ENCODE measurements around the gene POLL. TPM values are rescaled to one million over a fixed set of nuclear protein-coding genes. Genes with fewer than 3 reads are reported as not detected.

The POLL gene
- total and polyA plus RNA-seq, 2 experiments from 2014 or later: 17.3 to 24.3 TPM

DNA sequence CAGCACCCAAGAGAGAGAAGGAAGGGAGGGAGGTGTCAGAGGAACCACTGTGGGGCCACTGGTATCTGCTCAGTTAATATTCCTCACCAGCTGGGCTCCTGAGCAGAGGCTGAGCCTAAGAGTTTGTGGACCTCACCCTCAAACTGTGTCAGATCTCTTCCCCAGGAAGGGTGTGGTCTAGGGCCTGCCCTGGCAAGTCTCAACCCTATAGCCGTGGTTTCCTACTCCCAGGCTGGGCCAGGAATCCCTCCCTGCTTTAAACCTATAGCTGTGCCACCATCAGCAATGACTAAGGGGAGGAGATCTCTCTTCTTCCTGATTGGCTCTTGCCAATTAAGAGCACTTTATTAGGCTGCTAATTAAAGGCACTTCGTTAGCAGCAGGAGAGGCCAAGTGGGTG, 29.9 kb downstream of the POLL start:
- H3K27ac Mint-ChIP-seq: 0 out of 2 replicates have a peak overlapping the region, but pooled peaks have one; percentile 67
- no peak overlapping the region for H3K4me3 Mint-ChIP-seq
- DNase-seq (ENCODE audit: low spot score) (no peak), ATAC-seq (peak; percentile 22)
- H3K4me3 ChIP-seq: no peak overlapping the region
- no peaks in the 10 kb centered on the region for H3K36me3 Mint-ChIP-seq (ENCODE audit: low read depth)
- no peak overlapping the region for H3K27ac ChIP-seq (ENCODE audit: low read depth)
- no peaks in the 10 kb centered on the region for H3K79me2 ChIP-seq (replicated peaks; ENCODE audit: insufficient read depth)
- no peaks in the 10 kb centered on the region; the same call in 2 of the 3 replicates for H3K9me3 Mint-ChIP-seq
- H3K9me2 ChIP-seq (ENCODE audit: insufficient read depth): no peaks in the 10 kb centered on the region
- H3K27me3 Mint-ChIP-seq (ENCODE audit: insufficient read depth, low read depth, poor library complexity): peaks cover 5% of the 10 kb centered on the region
- TF ChIP-seq CREB1 (CRISPR knock-in tag; IDR thresholded peaks at IDR 0.05; ENCODE audit: low read depth) (no peak), EZH2phosphoT487 (IDR thresholded peaks at IDR 0.05; ENCODE audit: unreplicated experiment) (no peak)
- TF ChIP-seq, protein P1, sequence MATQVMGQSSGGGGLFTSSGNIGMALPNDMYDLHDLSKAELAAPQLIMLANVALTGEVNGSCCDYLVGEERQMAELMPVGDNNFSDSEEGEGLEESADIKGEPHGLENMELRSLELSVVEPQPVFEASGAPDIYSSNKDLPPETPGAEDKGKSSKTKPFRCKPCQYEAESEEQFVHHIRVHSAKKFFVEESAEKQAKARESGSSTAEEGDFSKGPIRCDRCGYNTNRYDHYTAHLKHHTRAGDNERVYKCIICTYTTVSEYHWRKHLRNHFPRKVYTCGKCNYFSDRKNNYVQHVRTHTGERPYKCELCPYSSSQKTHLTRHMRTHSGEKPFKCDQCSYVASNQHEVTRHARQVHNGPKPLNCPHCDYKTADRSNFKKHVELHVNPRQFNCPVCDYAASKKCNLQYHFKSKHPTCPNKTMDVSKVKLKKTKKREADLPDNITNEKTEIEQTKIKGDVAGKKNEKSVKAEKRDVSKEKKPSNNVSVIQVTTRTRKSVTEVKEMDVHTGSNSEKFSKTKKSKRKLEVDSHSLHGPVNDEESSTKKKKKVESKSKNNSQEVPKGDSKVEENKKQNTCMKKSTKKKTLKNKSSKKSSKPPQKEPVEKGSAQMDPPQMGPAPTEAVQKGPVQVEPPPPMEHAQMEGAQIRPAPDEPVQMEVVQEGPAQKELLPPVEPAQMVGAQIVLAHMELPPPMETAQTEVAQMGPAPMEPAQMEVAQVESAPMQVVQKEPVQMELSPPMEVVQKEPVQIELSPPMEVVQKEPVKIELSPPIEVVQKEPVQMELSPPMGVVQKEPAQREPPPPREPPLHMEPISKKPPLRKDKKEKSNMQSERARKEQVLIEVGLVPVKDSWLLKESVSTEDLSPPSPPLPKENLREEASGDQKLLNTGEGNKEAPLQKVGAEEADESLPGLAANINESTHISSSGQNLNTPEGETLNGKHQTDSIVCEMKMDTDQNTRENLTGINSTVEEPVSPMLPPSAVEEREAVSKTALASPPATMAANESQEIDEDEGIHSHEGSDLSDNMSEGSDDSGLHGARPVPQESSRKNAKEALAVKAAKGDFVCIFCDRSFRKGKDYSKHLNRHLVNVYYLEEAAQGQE (IDR thresholded peaks at IDR 0.05; ENCODE audit: unreplicated experiment): no peak
- H3K4me1 Mint-ChIP-seq: peaks cover 2% of the 10 kb centered on the region; the same call in 2 of the 3 replicates
- H3K4me1 ChIP-seq (ENCODE audit: insufficient read depth): no peaks in the 10 kb centered on the region
- H3K36me3 ChIP-seq (ENCODE audit: insufficient read depth): no peaks in the 10 kb centered on the region
- no peaks in the 10 kb centered on the region for H4K20me1 ChIP-seq (replicated peaks; ENCODE audit: insufficient read depth)
- no peak overlapping the region for H2AFZ ChIP-seq
- H3K27me3 ChIP-seq (ENCODE audit: insufficient read depth): no peaks in the 10 kb centered on the region
- H3F3A ChIP-seq (replicated peaks; ENCODE audit: low read depth): no peaks in the 10 kb centered on the region
- no peak overlapping the region for H3K4me2 ChIP-seq

DNA sequence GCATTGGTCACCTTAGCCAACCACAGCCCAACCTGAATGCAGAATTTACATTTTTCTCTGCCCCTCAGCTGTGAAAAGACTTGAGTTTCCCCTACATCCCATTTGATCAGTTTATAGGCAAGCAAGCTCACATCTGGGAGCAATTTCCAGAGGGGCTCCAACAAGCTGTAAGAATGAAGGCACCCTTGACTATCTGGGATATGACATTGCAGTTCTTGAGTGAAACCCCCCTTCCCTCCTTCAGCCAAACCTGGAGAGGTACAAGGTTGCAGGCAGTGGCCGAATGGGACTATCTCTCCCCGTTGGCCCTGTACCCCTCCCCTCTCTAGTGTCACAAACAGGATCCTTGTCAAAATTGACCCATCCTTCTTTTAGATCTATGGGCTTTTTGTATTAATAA, 30.5 kb downstream of the POLL start:
- Mint-ChIP-seq H3K4me3 (no peak overlapping the region), H3K27ac (no peak overlapping the region), H3K27me3 (ENCODE audit: insufficient read depth, low read depth, poor library complexity) (peaks cover 5% of the 10 kb centered on the region), H3K9me3 (no peaks in the 10 kb centered on the region; the same call in 2 of the 3 replicates), H3K36me3 (ENCODE audit: low read depth) (no peaks in the 10 kb centered on the region; the same call in 2 of the 3 replicates), H3K4me1 (peaks cover 2% of the 10 kb centered on the region; the same call in 2 of the 3 replicates)
- Histone ChIP-seq H3K9me2 (ENCODE audit: insufficient read depth) (no peaks in the 10 kb centered on the region), H3K27ac (ENCODE audit: low read depth) (no peak overlapping the region), H4K20me1 (replicated peaks; ENCODE audit: insufficient read depth) (no peaks in the 10 kb centered on the region), H3K27me3 (ENCODE audit: insufficient read depth) (no peaks in the 10 kb centered on the region), H3K4me2 (no peak overlapping the region), H3K36me3 (ENCODE audit: insufficient read depth) (no peaks in the 10 kb centered on the region), H2AFZ (no peak overlapping the region), H3F3A (replicated peaks; ENCODE audit: low read depth) (no peaks in the 10 kb centered on the region), H3K4me1 (ENCODE audit: insufficient read depth) (no peaks in the 10 kb centered on the region), H3K79me2 (replicated peaks; ENCODE audit: insufficient read depth) (no peaks in the 10 kb centered on the region), H3K4me3 (no peak overlapping the region)
- no peak for ATAC-seq
- DNase-seq (ENCODE audit: low spot score): no peak
- TF ChIP-seq STAT1 (IDR thresholded peaks at IDR 0.05; ENCODE audit: unreplicated experiment) (no peak), CREB1 (CRISPR knock-in tag; IDR thresholded peaks at IDR 0.05; ENCODE audit: low read depth) (no peak), POLR2AphosphoS5 (IDR thresholded peaks at IDR 0.05; ENCODE audit: low read depth) (no peak), EZH2 (IDR thresholded peaks at IDR 0.05; ENCODE audit: low read depth, unreplicated experiment) (no peak), ZNF114 (CRISPR knock-in tag; IDR thresholded peaks at IDR 0.05) (no peak), JUNB (IDR thresholded peaks at IDR 0.05; ENCODE audit: unreplicated experiment) (no peak), ZNF331 (CRISPR knock-in tag; IDR thresholded peaks at IDR 0.05; ENCODE audit: low read depth) (no peak), NANOG (IDR thresholded peaks at IDR 0.05; ENCODE audit: borderline replicate concordance) (no peak), EZH2phosphoT487 (IDR thresholded peaks at IDR 0.05; ENCODE audit: unreplicated experiment) (no peak)
- TF ChIP-seq, protein P1 (IDR thresholded peaks at IDR 0.05; ENCODE audit: unreplicated experiment): no peak

All from GM23338 (cell line).